H9 (cell line): Measurements from ENCODE around the gene ZFAND3. TPM values are rescaled to one million over a fixed set of nuclear protein-coding genes. Genes with fewer than 3 reads are reported as not detected.
A peak's percentile ranks its signal among the peaks of the same experiment; 100 is the strongest.

Source experiments
- DNase-seq: peaks from one replicate; pipeline ENCODE4 v3.0.0-alpha.2; 2017
- H2AFZ ChIP-seq: one replicate; pipeline ENCODE4 v1.6.1; 2013; ENCODE audit warnings: mild to moderate bottlenecking, low read length, control low read depth, moderate library complexity
- H2AK5ac ChIP-seq: 2 replicates; pipeline ENCODE4 v1.6.1; 2013; ENCODE audit warnings: low read length, control low read depth, mixed read lengths; ENCODE audit not compliant: insufficient read length
- H2BK120ac ChIP-seq: one replicate; pipeline ENCODE4 v1.6.1; 2013; ENCODE audit warnings: low read depth, mild to moderate bottlenecking, low read length, control low read depth, inconsistent platforms; ENCODE audit not compliant: poor library complexity, severe bottlenecking
- H2BK12ac ChIP-seq: 2 replicates; pipeline ENCODE4 v1.6.1; 2013; ENCODE audit warnings: low read length, control low read depth, mixed read lengths, low read depth; ENCODE audit not compliant: insufficient read length
- H2BK15ac ChIP-seq: 2 replicates; pipeline ENCODE4 v1.6.1; 2013; ENCODE audit warnings: low read depth, low read length, control low read depth
- H2BK20ac ChIP-seq: one replicate; pipeline ENCODE4 v1.6.1; 2013; ENCODE audit warnings: low read depth, mild to moderate bottlenecking, low read length, control low read depth, inconsistent platforms; ENCODE audit not compliant: poor library complexity, severe bottlenecking
- H2BK5ac ChIP-seq: 2 replicates; pipeline ENCODE4 v1.6.1; 2013; ENCODE audit warnings: low read length, control low read depth, mixed read lengths; ENCODE audit not compliant: insufficient read length
- H3K14ac ChIP-seq: 2 replicates; pipeline ENCODE4 v1.6.1; 2013; ENCODE audit warnings: low read length, control low read depth; ENCODE audit not compliant: insufficient read depth
- H3K18ac ChIP-seq: 2 replicates; pipeline ENCODE4 v1.6.1; 2013; ENCODE audit warnings: low read depth, mild to moderate bottlenecking, mixed read lengths, low read length, control low read depth; ENCODE audit not compliant: insufficient read length
- H3K23ac ChIP-seq: 2 replicates; pipeline ENCODE4 v1.6.1; 2013; ENCODE audit warnings: low read length, control low read depth, mixed read lengths, low read depth; ENCODE audit not compliant: insufficient read length
- H3K23me2 ChIP-seq: 2 replicates; pipeline ENCODE4 v1.6.1; 2013; ENCODE audit warnings: low read depth, mild to moderate bottlenecking, mixed read lengths, low read length, control low read depth; ENCODE audit not compliant: insufficient read length, poor library complexity, severe bottlenecking
- H3K27ac ChIP-seq: 2 replicates; pipeline ENCODE4 v1.5.1; 2013; ENCODE audit warnings: low read length, control low read depth, mixed read lengths, low read depth; ENCODE audit not compliant: insufficient read length
- H3K27me3 ChIP-seq: 2 replicates; pipeline ENCODE4 v1.6.1; 2013; ENCODE audit warnings: low read length, control low read depth, inconsistent platforms; ENCODE audit not compliant: insufficient read depth
- H3K4ac ChIP-seq: 2 replicates; pipeline ENCODE4 v1.6.1; 2013; ENCODE audit warnings: low read depth, mild to moderate bottlenecking, control low read depth, inconsistent platforms, low read length, moderate library complexity
- H3K4me1 ChIP-seq: 2 replicates; pipeline ENCODE4 v1.6.1; 2013; ENCODE audit warnings: low read length, control low read depth, inconsistent platforms; ENCODE audit not compliant: insufficient read depth
- H3K4me2 ChIP-seq: 2 replicates; pipeline ENCODE4 v1.6.1; 2013; ENCODE audit warnings: low read length, control low read depth, mixed read lengths; ENCODE audit not compliant: insufficient read length, insufficient read depth
- H3K56ac ChIP-seq: 2 replicates; pipeline ENCODE4 v1.6.1; 2013; ENCODE audit warnings: low read depth, mild to moderate bottlenecking, mixed read lengths, low read length, control low read depth; ENCODE audit not compliant: insufficient read length
- H3K79me1 ChIP-seq: 2 replicates; pipeline ENCODE4 v1.6.1; 2013; ENCODE audit warnings: low read depth, mild to moderate bottlenecking, moderate library complexity, low read length, control low read depth, inconsistent platforms; ENCODE audit not compliant: insufficient read depth, poor library complexity, severe bottlenecking
- H3K79me2 ChIP-seq: 2 replicates; pipeline ENCODE4 v1.6.1; 2013; ENCODE audit warnings: low read length, control low read depth, inconsistent platforms; ENCODE audit not compliant: insufficient read depth
- H3K9ac ChIP-seq: 2 replicates; pipeline ENCODE4 v1.6.1; 2013; ENCODE audit warnings: low read length, control low read depth, mixed read lengths; ENCODE audit not compliant: insufficient read length; ENCODE audit errors: extremely low read depth
- H3K9me3 ChIP-seq: one replicate; pipeline ENCODE4 v1.6.1; 2013; ENCODE audit warnings: low read depth, low read length, inconsistent platforms; ENCODE audit not compliant: control insufficient read depth
- H3T11ph ChIP-seq: one replicate; pipeline ENCODE4 v1.6.1; 2013; ENCODE audit warnings: mild to moderate bottlenecking, low read length, control low read depth, inconsistent platforms
- H4K20me1 ChIP-seq: one replicate; pipeline ENCODE4 v1.6.1; 2013; ENCODE audit not compliant: control insufficient read depth, insufficient read length, insufficient read depth
- H4K5ac ChIP-seq: 2 replicates; pipeline ENCODE4 v1.6.1; 2013; ENCODE audit warnings: low read depth, mild to moderate bottlenecking, mixed read lengths, low read length, control low read depth; ENCODE audit not compliant: insufficient read length
- H4K8ac ChIP-seq: replicated peaks from 2 replicates; pipeline ENCODE4 v1.6.1; 2013; ENCODE audit warnings: low read length, control low read depth, mixed read lengths, low read depth; ENCODE audit not compliant: insufficient read length
- H4K91ac ChIP-seq: 2 replicates; pipeline ENCODE4 v1.6.1; 2013; ENCODE audit warnings: low read depth, mild to moderate bottlenecking, moderate library complexity, mixed read lengths, low read length, control low read depth; ENCODE audit not compliant: insufficient read length
- H3K27ac Mint-ChIP-seq, 3 experiments: 2 replicates in 2 of 3; 3 replicates in 1 of 3; pipeline ENCODE4 v1.8.0; 2020 to 2021; ENCODE audit warnings: mixed read lengths in 3 of 3, mild to moderate bottlenecking in 1 of 3, moderate library complexity in 1 of 3
- H3K27me3 Mint-ChIP-seq: 2 replicates; pipeline ENCODE4 v1.8.0; 2021; ENCODE audit warnings: low read depth, mild to moderate bottlenecking, moderate library complexity, mixed read lengths
- H3K36me3 Mint-ChIP-seq, 3 experiments: 2 replicates in 2 of 3; 3 replicates in 1 of 3; pipeline ENCODE4 v1.8.0; 2020 to 2021; ENCODE audit warnings: low read depth in 3 of 3, mixed read lengths in 3 of 3; ENCODE audit not compliant: insufficient read depth in 1 of 3
- H3K4me1 Mint-ChIP-seq, 2 experiments: 2 replicates each; pipeline ENCODE4 v1.8.0; 2020; ENCODE audit warnings: mixed read lengths in 2 of 2
- H3K4me3 Mint-ChIP-seq, 2 experiments: 2 replicates in 1 of 2; 3 replicates in 1 of 2; pipeline ENCODE4 v1.8.0; 2020 to 2021; ENCODE audit warnings: mild to moderate bottlenecking in 2 of 2, mixed read lengths in 2 of 2, moderate library complexity in 1 of 2
- H3K9me3 Mint-ChIP-seq, 2 experiments: 2 replicates in 1 of 2; 3 replicates in 1 of 2; pipeline ENCODE4 v1.8.0; 2020; ENCODE audit warnings: mild to moderate bottlenecking in 2 of 2, mixed read lengths in 2 of 2, moderate library complexity in 1 of 2
- WGBS: extraction: QIAGEN DNeasy Blood & Tissue Kit; methylation state at CpG from one replicate; pipeline ENCODE4 v1.1.7; 2013; ENCODE audit warnings: missing lambda C conversion rate, low lambda C conversion rate, mixed read lengths; ENCODE audit not compliant: insufficient read length; ENCODE audit errors: extremely low coverage; 5-methylcytosine and 5-hydroxymethylcytosine counted together
- total RNA-seq: library from RNA; stranded (reverse); gene quantifications from 2 replicates; pipeline ENCODE4 v1.2.1, GENCODE V29; 2021
- TF ChIP-seq, protein P1 (sequence below): fragments of 200-600 bp; sonication (generic); conservative IDR thresholded peaks from 3 replicates; pipeline ENCODE4 v1.8.0; 2021; ENCODE audit warnings: antibody characterized with exemption, mild to moderate bottlenecking

ZFAND3 gene
- total RNA-seq, 1 experiment from 2014 or later: 57.7 TPM

DNA sequence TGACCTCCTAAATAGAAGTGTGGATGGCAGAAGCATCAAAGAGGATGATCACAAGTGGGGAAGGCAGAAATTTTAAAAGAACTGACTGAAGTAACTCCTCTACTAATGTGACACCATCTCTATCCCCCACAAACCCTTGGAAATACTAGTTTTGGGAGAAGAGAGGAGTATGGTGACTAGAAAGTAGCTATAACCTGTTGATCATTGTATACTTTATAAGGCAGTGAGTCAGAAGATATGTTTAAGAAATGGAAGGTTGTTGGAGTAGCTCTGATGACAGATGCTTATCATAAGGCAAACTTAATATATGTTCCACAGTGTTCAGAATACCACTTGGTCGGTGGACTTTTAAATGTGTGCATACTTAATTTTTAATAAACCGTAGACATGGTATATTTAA, 116.6 kb downstream of the ZFAND3 start:
- H3K4me1 ChIP-seq: no peaks in the 10 kb centered on the region
- H4K8ac ChIP-seq: no peak overlapping the region
- peaks cover 4% of the 10 kb centered on the region for H3K79me1 ChIP-seq
- no peaks in the 10 kb centered on the region for H3K27me3 ChIP-seq
- WGBS: no CpG with 5 or more reads among the region's 2 CpGs
- H3K9me3 ChIP-seq: no peaks in the 10 kb centered on the region
- DNase-seq: no peak
- H3K4me2 ChIP-seq: no peak overlapping the region
- H2BK120ac ChIP-seq: no peak overlapping the region
- no peak overlapping the region for H3K4me3 Mint-ChIP-seq
- H3K9ac ChIP-seq: no peak overlapping the region
- no peaks in the 10 kb centered on the region for H3K9me3 Mint-ChIP-seq
- no peak overlapping the region for H2BK20ac ChIP-seq
- TF ChIP-seq, protein P1, sequence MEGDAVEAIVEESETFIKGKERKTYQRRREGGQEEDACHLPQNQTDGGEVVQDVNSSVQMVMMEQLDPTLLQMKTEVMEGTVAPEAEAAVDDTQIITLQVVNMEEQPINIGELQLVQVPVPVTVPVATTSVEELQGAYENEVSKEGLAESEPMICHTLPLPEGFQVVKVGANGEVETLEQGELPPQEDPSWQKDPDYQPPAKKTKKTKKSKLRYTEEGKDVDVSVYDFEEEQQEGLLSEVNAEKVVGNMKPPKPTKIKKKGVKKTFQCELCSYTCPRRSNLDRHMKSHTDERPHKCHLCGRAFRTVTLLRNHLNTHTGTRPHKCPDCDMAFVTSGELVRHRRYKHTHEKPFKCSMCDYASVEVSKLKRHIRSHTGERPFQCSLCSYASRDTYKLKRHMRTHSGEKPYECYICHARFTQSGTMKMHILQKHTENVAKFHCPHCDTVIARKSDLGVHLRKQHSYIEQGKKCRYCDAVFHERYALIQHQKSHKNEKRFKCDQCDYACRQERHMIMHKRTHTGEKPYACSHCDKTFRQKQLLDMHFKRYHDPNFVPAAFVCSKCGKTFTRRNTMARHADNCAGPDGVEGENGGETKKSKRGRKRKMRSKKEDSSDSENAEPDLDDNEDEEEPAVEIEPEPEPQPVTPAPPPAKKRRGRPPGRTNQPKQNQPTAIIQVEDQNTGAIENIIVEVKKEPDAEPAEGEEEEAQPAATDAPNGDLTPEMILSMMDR: no peak
- peak overlapping the region in 1 of 3 experiments; percentile 8; a peak in 1 of 7 replicates for H3K27ac Mint-ChIP-seq
- H3K4me1 Mint-ChIP-seq: peaks cover 0 to 2% of the 10 kb centered on the region in 2 experiments; a peak in 1 of 4 replicates
- no peaks in the 10 kb centered on the region for H4K20me1 ChIP-seq
- H3K56ac ChIP-seq: no peak overlapping the region
- H2AK5ac ChIP-seq: no peak overlapping the region
- H3K79me2 ChIP-seq: no peaks in the 10 kb centered on the region; the same call in 1 of the 2 replicates
- H2BK5ac ChIP-seq: no peak overlapping the region
- H3K4ac ChIP-seq: no peak overlapping the region
- H4K5ac ChIP-seq: no peak overlapping the region
- no peak overlapping the region for H2BK12ac ChIP-seq
- no peak overlapping the region for H3K14ac ChIP-seq
- no peak overlapping the region for H4K91ac ChIP-seq
- no peak overlapping the region for H3K18ac ChIP-seq
- H2AFZ ChIP-seq: no peak overlapping the region
- H2BK15ac ChIP-seq: no peak overlapping the region
- no peak overlapping the region for H3K27ac ChIP-seq
- no peaks in the 10 kb centered on the region for H3K27me3 Mint-ChIP-seq
- H3K36me3 Mint-ChIP-seq: peaks cover 0 to 4% (median 0%) of the 10 kb centered on the region in 3 experiments; a peak in 2 of 7 replicates
- no peak overlapping the region for H3K23ac ChIP-seq
- no peak overlapping the region for H3T11ph ChIP-seq
- no peaks in the 10 kb centered on the region for H3K23me2 ChIP-seq
